NCI-H146 (cell line): Measurements from ENCODE around the gene FRMD1.

Source experiments
- DNase-seq: peaks from one replicate; lab custom pipeline; 2025; lab: John Stamatoyannopoulos, UW

The FRMD1 gene

GRCh38 chr6:168043193-168043847 is 35.7 kb downstream of the FRMD1 start:
- DNase-seq: no peak

- DNase-seq: no peak
Observed at GRCh38 chr6:168042426-168043192, 36.4 kb downstream of the FRMD1 start.

- no peak for DNase-seq
Observed at GRCh38 chr6:168041928-168042327, 37.1 kb downstream of the FRMD1 start.

- no peak for DNase-seq
Observed at GRCh38 chr6:168040856-168041496, 38.0 kb downstream of the FRMD1 start.

- DNase-seq: no peak
Observed at GRCh38 chr6:168039849-168040248, 39.2 kb downstream of the FRMD1 start.

- DNase-seq: no peak
Observed at GRCh38 chr6:168039301-168039700, 39.7 kb downstream of the FRMD1 start.

GRCh38 chr6:168038576-168039140 is 40.4 kb downstream of the FRMD1 start:
- no peak for DNase-seq

GRCh38 chr6:168037856-168038255 is 41.2 kb downstream of the FRMD1 start:
- DNase-seq: no peak

- no peak for DNase-seq
Observed at GRCh38 chr6:168037242-168037641, 41.8 kb downstream of the FRMD1 start.

- no peak for DNase-seq
Observed at GRCh38 chr6:168035661-168036545, 43.1 kb downstream of the FRMD1 start.

- DNase-seq: no peak
Observed at GRCh38 chr6:168035098-168035660, 43.8 kb downstream of the FRMD1 start.

GRCh38 chr6:168034537-168034936 is 44.5 kb downstream of the FRMD1 start:
- no peak for DNase-seq

- no peak for DNase-seq
Observed at GRCh38 chr6:168033791-168034190, 45.2 kb downstream of the FRMD1 start.

GRCh38 chr6:168032005-168032760 is 46.8 kb downstream of the FRMD1 start:
- DNase-seq: no peak

GRCh38 chr6:168031411-168031971 is 47.5 kb downstream of the FRMD1 start:
- DNase-seq: no peak

GRCh38 chr6:168030908-168031307 is 48.1 kb downstream of the FRMD1 start:
- no peak for DNase-seq

- no peak for DNase-seq
Observed at GRCh38 chr6:168030218-168030746, 48.7 kb downstream of the FRMD1 start.

- DNase-seq: no peak
Observed at GRCh38 chr6:168029459-168030217, 49.4 kb downstream of the FRMD1 start.

GRCh38 chr6:168028181-168028580 is 50.8 kb downstream of the FRMD1 start:
- no peak for DNase-seq
